GM21528 (cell line): ENCODE measurements around the gene MYL6B.

Source experiments
- ATAC-seq: cut with Tn5 transposase; IDR thresholded peaks from one replicate; pipeline ENCODE4 v1.9.1; 2021; ENCODE audit warnings: mild to moderate bottlenecking, moderate library complexity; ENCODE audit not compliant: unreplicated experiment, low FRiP score

The MYL6B gene

GRCh38 chr12:56121204-56121870, 31.1 kb upstream of the MYL6B start:
- ATAC-seq: no peak

- ATAC-seq: no peak
These were observed 29.8 kb upstream of the MYL6B start for GRCh38 chr12:56122637-56123036.

GRCh38 chr12:56124133-56124532, 28.3 kb upstream of the MYL6B start:
- ATAC-seq: no peak

GRCh38 chr12:56126732-56127239, 25.6 kb upstream of the MYL6B start:
- no peak for ATAC-seq

GRCh38 chr12:56127485-56127887, 24.9 kb upstream of the MYL6B start:
- no peak for ATAC-seq

- ATAC-seq: peak; percentile 88
These were observed 24.3 kb upstream of the MYL6B start, which contains the start of gene ESYT1 for GRCh38 chr12:56127888-56128669. Gene ESYT1, plus strand, starts transcription at chr12:56128267. Its CDS starts 53 bp downstream, at chr12:56128320.

GRCh38 chr12:56128670-56129205, 23.6 kb upstream of the MYL6B start:
- peak; percentile 3 for ATAC-seq

GRCh38 chr12:56129206-56129941, 23.0 kb upstream of the MYL6B start:
- peak; percentile 35 for ATAC-seq

GRCh38 chr12:56129942-56130495, 22.4 kb upstream of the MYL6B start:
- no peak for ATAC-seq

GRCh38 chr12:56130876-56131275, 21.5 kb upstream of the MYL6B start:
- no peak for ATAC-seq

- ATAC-seq: no peak
These were observed 17.5 kb upstream of the MYL6B start for GRCh38 chr12:56134897-56135296.

- ATAC-seq: no peak
These were observed 14.4 kb upstream of the MYL6B start for GRCh38 chr12:56137853-56138571.

GRCh38 chr12:56141946-56142784, 10.2 kb upstream of the MYL6B start:
- ATAC-seq: no peak

GRCh38 chr12:56143217-56143616, 9.2 kb upstream of the MYL6B start:
- ATAC-seq: no peak

- ATAC-seq: no peak
These were observed 8.5 kb upstream of the MYL6B start for GRCh38 chr12:56143870-56144269.

GRCh38 chr12:56145217-56145616, 7.2 kb upstream of the MYL6B start:
- no peak for ATAC-seq

- no peak for ATAC-seq
These were observed 5.6 kb upstream of the MYL6B start for GRCh38 chr12:56146492-56147460.

- no peak for ATAC-seq
These were observed 1.8 kb upstream of the MYL6B start for GRCh38 chr12:56150563-56150962.
